Measurements from ENCODE around the gene MOXD1. TPM values are rescaled to one million over a fixed set of nuclear protein-coding genes. Genes with fewer than 3 reads are reported as not detected.

Gene MOXD1
- total RNA-seq, 4 donors from 2014 or later, result 1.5 to 12.4 (median 3.5) TPM

GRCh38 chr6:132364306-132365074 is 36.8 kb downstream of the MOXD1 start:
- no peak for TF ChIP-seq CTCF (IDR thresholded peaks at IDR 0.05; ENCODE audit: low read depth)

GRCh38 chr6:132362442-132363185 is 38.7 kb downstream of the MOXD1 start:
- no peak for TF ChIP-seq CTCF (IDR thresholded peaks at IDR 0.05; ENCODE audit: low read depth)

GRCh38 chr6:132361101-132361500 is 40.2 kb downstream of the MOXD1 start:
- no peak for TF ChIP-seq CTCF (IDR thresholded peaks at IDR 0.05; ENCODE audit: low read depth)

- no peak for TF ChIP-seq CTCF (IDR thresholded peaks at IDR 0.05; ENCODE audit: low read depth)
Measured at GRCh38 chr6:132359886-132360285, 41.4 kb downstream of the MOXD1 start.

- no peak for TF ChIP-seq CTCF (IDR thresholded peaks at IDR 0.05; ENCODE audit: low read depth)
Measured at GRCh38 chr6:132357120-132357519, 44.2 kb downstream of the MOXD1 start.

- no peak for TF ChIP-seq CTCF (IDR thresholded peaks at IDR 0.05; ENCODE audit: low read depth)
Measured at GRCh38 chr6:132354517-132355167, 46.6 kb downstream of the MOXD1 start.

- no peak for TF ChIP-seq CTCF (IDR thresholded peaks at IDR 0.05; ENCODE audit: low read depth)
Measured at GRCh38 chr6:132348231-132348630, 53.0 kb downstream of the MOXD1 start.

All from subcutaneous adipose tissue (tissue), 4 donors.